CD4-positive, alpha-beta memory T cell (primary cell): Measurements from ENCODE around the gene FAM200C. TPM values are rescaled to one million over a fixed set of nuclear protein-coding genes. Genes with fewer than 3 reads are reported as not detected.

ENCODE experiments used
- CTCF ChIA-PET: fragments of 350-600 bp; sonication (Branson Sonifier 250); formaldehyde crosslinking; loops from one replicate; lab custom pipeline; 2021; ENCODE audit warnings: inconsistent platforms; ENCODE audit not compliant: partially characterized antibody; lab: Charles Lee
- POLR2A ChIA-PET: fragments of 350-600 bp; sonication (Branson Sonifier 250); formaldehyde crosslinking; loops from one replicate; lab custom pipeline; 2021; ENCODE audit not compliant: partially characterized antibody; lab: Charles Lee
- DNase-seq, 5 donors: peaks; one replicate each; pipeline versions ENCODE4 v3.0.0 to v3.0.0-alpha.2; 2020 to 2022; ENCODE audit warnings: mixed read lengths in 1 of 5
- H3K27ac ChIP-seq: one replicate; pipeline ENCODE4 v1.7.0; 2013; ENCODE audit warnings: low read depth, low read length
- H3K27me3 ChIP-seq: 2 replicates; pipeline ENCODE4 v1.7.0; 2013; ENCODE audit warnings: mild to moderate bottlenecking, low read length, moderate library complexity; ENCODE audit not compliant: insufficient read depth
- H3K36me3 ChIP-seq: 2 replicates; pipeline ENCODE4 v1.7.0; 2013; ENCODE audit warnings: mild to moderate bottlenecking, low read length, moderate library complexity; ENCODE audit not compliant: insufficient read depth
- H3K4me1 ChIP-seq: 2 replicates; pipeline ENCODE4 v1.7.0; 2013; ENCODE audit warnings: mild to moderate bottlenecking, low read length, moderate library complexity; ENCODE audit not compliant: insufficient read depth
- H3K4me3 ChIP-seq, 2 donors: one replicate each; pipeline ENCODE4 v1.7.0; 2013; ENCODE audit warnings: low read length in 2 of 2, mild to moderate bottlenecking in 1 of 2
- H3K9me3 ChIP-seq, 2 donors: one replicate each; pipeline ENCODE4 v1.7.0; 2013; ENCODE audit warnings: low read length in 2 of 2, control low read depth in 1 of 2; ENCODE audit not compliant: control insufficient read depth in 1 of 2
- H3K27ac Mint-ChIP-seq, 7 donors: one replicate each; pipeline ENCODE4 v1.8.0; 2020 to 2021; ENCODE audit warnings: mixed read lengths in 7 of 7, mild to moderate bottlenecking in 6 of 7, inconsistent platforms in 3 of 7, moderate library complexity in 3 of 7
- H3K27me3 Mint-ChIP-seq, 2 donors: one replicate each; pipeline ENCODE4 v1.8.0; 2020 to 2021; ENCODE audit warnings: mixed read lengths in 2 of 2
- H3K36me3 Mint-ChIP-seq, 2 donors: one replicate each; pipeline ENCODE4 v1.8.0; 2020 to 2021; ENCODE audit warnings: mixed read lengths in 2 of 2, inconsistent platforms in 1 of 2, mild to moderate bottlenecking in 1 of 2
- H3K4me1 Mint-ChIP-seq, 4 donors: one replicate each; pipeline ENCODE4 v1.8.0; 2020 to 2021; ENCODE audit warnings: mixed read lengths in 4 of 4, mild to moderate bottlenecking in 1 of 4
- H3K4me3 Mint-ChIP-seq, 8 donors: one replicate each; pipeline ENCODE4 v1.8.0; 2020 to 2021; ENCODE audit warnings: mixed read lengths in 8 of 8, mild to moderate bottlenecking in 7 of 8, moderate library complexity in 6 of 8, inconsistent platforms in 3 of 8
- H3K9me3 Mint-ChIP-seq, 8 donors: one replicate each; pipeline ENCODE4 v1.8.0; 2020 to 2021; ENCODE audit warnings: mixed read lengths in 8 of 8, mild to moderate bottlenecking in 5 of 8, inconsistent platforms in 3 of 8, moderate library complexity in 1 of 8
- intact Hi-C: fragments of 100-400 bp; cut with micrococcal nuclease; formaldehyde crosslinking; loops from one replicate; pipeline ENCODE4 v1.15.1; 2023
- polyA plus RNA-seq, 2 donors: library from polyadenylated mRNA; unstranded; fragments of 300-500 nt; fragmentation: Illumina TruSeq; gene quantifications; one replicate each; pipeline ENCODE4 v1.2.3, GENCODE V29; 2021
- total RNA-seq, 2 experiments: library from RNA; stranded (reverse); gene quantifications; one replicate each; pipeline ENCODE4 v1.2.3, GENCODE V29; 2021

The FAM200C gene
- total and polyA plus RNA-seq, 4 experiments from 2014 or later, result 0.08 to 1.1 (median 0.49) TPM

- intact Hi-C loops, result no loop called here
These were observed 29.2 kb downstream of the FAM200C start for GRCh38 chr5:160370713-160371034.

DNA sequence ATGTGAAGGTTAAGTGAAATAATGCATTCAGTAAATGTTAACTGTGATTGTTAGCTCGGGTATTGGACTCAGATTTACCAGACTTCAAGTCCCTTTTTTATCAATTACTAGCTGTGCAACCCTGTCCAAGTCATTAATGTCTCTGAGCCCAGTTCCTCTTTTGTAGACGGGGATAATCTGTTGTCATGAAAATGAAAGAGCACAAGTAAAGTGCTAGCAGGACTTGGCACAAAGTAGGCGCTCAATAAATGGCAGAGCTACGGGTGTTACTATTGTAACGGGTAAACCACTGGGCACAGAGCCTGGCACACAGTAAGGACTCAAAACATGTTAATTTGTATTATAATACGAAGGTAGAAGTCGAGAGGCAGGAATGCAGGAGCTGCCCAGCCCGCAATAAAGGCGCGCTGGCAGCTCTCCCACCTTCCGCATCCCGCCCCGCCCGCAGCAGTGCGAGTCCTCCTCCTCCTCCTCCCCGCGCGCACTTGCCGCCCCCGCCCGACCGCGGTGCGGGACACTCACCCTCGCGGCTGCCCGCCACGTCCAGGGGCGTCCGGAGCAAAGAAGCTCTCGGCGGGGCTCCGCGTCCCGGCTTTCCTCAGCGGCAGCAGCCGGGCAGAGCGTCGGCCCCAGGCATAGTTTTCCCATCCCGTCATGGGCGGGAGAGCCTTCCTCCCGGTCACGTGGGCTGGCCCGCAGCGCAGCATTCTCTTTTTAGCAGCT is 29.7 kb downstream of the FAM200C start, which contains the start of gene C1QTNF2:
Gene C1QTNF2 (minus strand): TSS at position 637 of the 723 bp plus-strand sequence. CDS start 15,615 bp downstream, outside the sequence.
- ChIA-PET POLR2A (no interaction called here), CTCF (no interaction called here)
- peaks cover 6% of the 10 kb centered on the region for H3K4me1 ChIP-seq
- no peaks in the 10 kb centered on the region for H3K36me3 ChIP-seq
- Mint-ChIP-seq H3K36me3 (no peaks in the 10 kb centered on the region), H3K4me3 (peak within 1 kb of the TSS; percentile 57 to 81 (median 67)), H3K27ac (no peak within 1 kb of the TSS), H3K9me3 (no peaks in the 10 kb centered on the region), H3K27me3 (peaks cover 57 to 62% of the 10 kb centered on the region in 2 donors), H3K4me1 (peaks cover 11 to 16% (median 15%) of the 10 kb centered on the region in 4 donors)
- H3K27me3 ChIP-seq, result peaks cover 17% of the 10 kb centered on the region
- intact Hi-C loops, result no loop called here
- no peak within 1 kb of the TSS for H3K27ac ChIP-seq
- DNase-seq, result no peak
- H3K9me3 ChIP-seq, result no peaks in the 10 kb centered on the region
- H3K4me3 ChIP-seq, result no peak within 1 kb of the TSS

More at GRCh38 chr5:160370713-160371034, 29.2 kb downstream of the FAM200C start:
- CTCF ChIA-PET, result no interaction called here
- no peak for DNase-seq
- H3K36me3 Mint-ChIP-seq, result no peaks in the 10 kb centered on the region
- H3K27ac ChIP-seq, result no peak overlapping the region
- no peaks in the 10 kb centered on the region for H3K9me3 Mint-ChIP-seq
- H3K27me3 ChIP-seq, result peaks cover 17% of the 10 kb centered on the region
- peak overlapping the region; percentile 7 to 81 (median 63) for H3K4me3 Mint-ChIP-seq
- H3K4me1 ChIP-seq, result peaks cover 6% of the 10 kb centered on the region
- H3K27ac Mint-ChIP-seq, result no peak overlapping the region
- no peaks in the 10 kb centered on the region for H3K36me3 ChIP-seq
- peaks cover 11 to 16% (median 15%) of the 10 kb centered on the region in 4 donors for H3K4me1 Mint-ChIP-seq
- no peaks in the 10 kb centered on the region for H3K9me3 ChIP-seq
- POLR2A ChIA-PET, result interaction anchor here (1.6 kb wide), 1 partner anchor 11 kb away, joined by 3 read pairs; no protein-coding TSS in a partner anchor
- peaks cover 58 to 64% of the 10 kb centered on the region in 2 donors for H3K27me3 Mint-ChIP-seq
- no peak overlapping the region for H3K4me3 ChIP-seq

GRCh38 chr5:160367885-160368284 is 32.0 kb downstream of the FAM200C start:
- Mint-ChIP-seq H3K9me3 (peaks cover 0 to 2% (median 0%) of the 10 kb centered on the region in 8 donors), H3K36me3 (no peaks in the 10 kb centered on the region), H3K4me1 (peaks cover 11 to 16% (median 15%) of the 10 kb centered on the region in 4 donors), H3K4me3 (no peak overlapping the region), H3K27ac (no peak overlapping the region), H3K27me3 (peaks cover 47 to 49% of the 10 kb centered on the region in 2 donors)
- no peak overlapping the region for H3K4me3 ChIP-seq
- H3K27me3 ChIP-seq, result peaks cover 17% of the 10 kb centered on the region
- intact Hi-C loops, result no loop called here
- H3K36me3 ChIP-seq, result no peaks in the 10 kb centered on the region
- ChIA-PET CTCF (no interaction called here), POLR2A (no interaction called here)
- no peak for DNase-seq
- no peaks in the 10 kb centered on the region for H3K9me3 ChIP-seq
- peaks cover 6% of the 10 kb centered on the region for H3K4me1 ChIP-seq
- H3K27ac ChIP-seq, result no peak overlapping the region

- Mint-ChIP-seq H3K27me3 (peaks cover 44 to 46% of the 10 kb centered on the region in 2 donors), H3K4me3 (no peak overlapping the region), H3K36me3 (no peaks in the 10 kb centered on the region), H3K9me3 (peaks cover 0 to 2% (median 0%) of the 10 kb centered on the region in 8 donors), H3K27ac (no peak overlapping the region), H3K4me1 (peaks cover 11 to 16% (median 15%) of the 10 kb centered on the region in 4 donors)
- Histone ChIP-seq H3K9me3 (no peaks in the 10 kb centered on the region), H3K4me3 (no peak overlapping the region), H3K27ac (no peak overlapping the region), H3K4me1 (peaks cover 6% of the 10 kb centered on the region), H3K27me3 (peaks cover 17% of the 10 kb centered on the region), H3K36me3 (no peaks in the 10 kb centered on the region)
- ChIA-PET POLR2A (no interaction called here), CTCF (interaction anchor here (0.9 kb wide), 1 partner anchor 22 kb away, joined by 4 read pairs; no protein-coding TSS in a partner anchor)
- intact Hi-C loops, result no loop called here
- DNase-seq, result no peak
These were observed 32.6 kb downstream of the FAM200C start for GRCh38 chr5:160367261-160367660.

DNA sequence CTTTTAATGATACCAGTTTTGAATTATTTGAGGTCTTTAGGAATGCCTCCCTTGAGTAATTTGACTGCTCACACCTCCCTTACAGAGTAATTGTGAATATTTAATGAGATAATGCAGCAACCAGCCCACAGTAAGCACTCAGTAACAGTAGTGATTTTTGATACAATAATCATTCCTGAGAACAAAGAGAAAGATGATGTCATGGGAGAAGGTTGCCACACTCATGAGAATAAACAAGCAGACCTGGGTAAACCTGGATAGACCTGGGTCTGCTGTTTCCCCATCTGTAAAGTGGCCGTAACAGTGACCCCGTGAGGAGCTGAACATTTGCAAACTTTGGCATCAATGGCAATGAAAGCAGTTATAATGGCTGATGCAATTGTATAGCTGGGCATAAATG is 33.6 kb downstream of the FAM200C start:
- Histone ChIP-seq H3K9me3 (no peaks in the 10 kb centered on the region), H3K4me3 (no peak overlapping the region), H3K36me3 (no peaks in the 10 kb centered on the region), H3K4me1 (peaks cover 6% of the 10 kb centered on the region), H3K27ac (no peak overlapping the region), H3K27me3 (peaks cover 17% of the 10 kb centered on the region)
- ChIA-PET CTCF (interaction anchor here (0.9 kb wide), 1 partner anchor 21 kb away, joined by 4 read pairs; no protein-coding TSS in a partner anchor), POLR2A (no interaction called here)
- no peak overlapping the region for H3K4me3 Mint-ChIP-seq
- H3K27me3 Mint-ChIP-seq, result peaks cover 42 to 48% of the 10 kb centered on the region in 2 donors
- intact Hi-C loops, result no loop called here
- no peak overlapping the region for H3K27ac Mint-ChIP-seq
- peaks cover 0 to 2% (median 0%) of the 10 kb centered on the region in 8 donors for H3K9me3 Mint-ChIP-seq
- no peak for DNase-seq
- H3K36me3 Mint-ChIP-seq, result no peaks in the 10 kb centered on the region
- H3K4me1 Mint-ChIP-seq, result peaks cover 11 to 16% (median 15%) of the 10 kb centered on the region in 4 donors

DNA sequence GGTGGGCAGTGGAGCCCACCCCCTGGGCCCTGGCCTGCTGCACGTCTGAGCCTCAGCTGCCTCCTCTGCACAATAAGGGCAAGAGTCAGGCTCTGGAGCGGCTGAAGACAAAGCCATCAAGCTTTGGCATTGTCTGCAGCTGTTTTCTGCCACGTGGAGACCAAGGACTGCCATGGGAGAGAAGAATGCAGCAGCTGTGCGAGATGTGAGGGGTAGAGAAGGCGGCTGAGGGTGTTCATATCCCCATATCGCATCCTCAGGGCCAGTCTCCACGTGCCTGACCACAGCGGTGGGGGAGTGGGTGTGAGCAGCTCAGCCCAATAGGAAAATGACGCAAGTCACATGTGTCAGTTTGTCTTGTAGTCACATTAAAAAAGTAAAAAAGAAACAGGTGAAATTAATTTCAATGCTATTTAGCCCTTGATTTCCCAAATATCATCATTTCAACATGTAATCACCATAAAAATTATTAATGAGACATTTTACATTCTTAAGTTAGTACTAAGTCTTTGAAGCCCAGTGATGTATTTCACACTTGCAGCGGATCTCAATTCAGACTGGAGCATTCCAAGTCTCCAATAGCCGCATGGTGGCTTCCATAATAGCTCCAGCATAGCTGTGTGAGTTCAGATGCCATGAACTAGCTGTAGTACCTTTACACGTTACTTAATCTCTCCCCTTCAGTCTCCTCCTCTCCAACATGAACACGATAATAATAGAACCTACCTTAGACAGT is 36.0 kb downstream of the FAM200C start:
- Mint-ChIP-seq H3K36me3 (no peaks in the 10 kb centered on the region), H3K27me3 (peaks cover 21 to 32% of the 10 kb centered on the region in 2 donors), H3K4me3 (no peak overlapping the region), H3K4me1 (peaks cover 0 to 4% (median 0%) of the 10 kb centered on the region in 4 donors), H3K27ac (no peak overlapping the region), H3K9me3 (peaks cover 0 to 2% (median 0%) of the 10 kb centered on the region in 8 donors)
- no peaks in the 10 kb centered on the region for H3K4me1 ChIP-seq
- DNase-seq, result no peak
- H3K9me3 ChIP-seq, result no peaks in the 10 kb centered on the region
- H3K27me3 ChIP-seq, result no peaks in the 10 kb centered on the region
- no peak overlapping the region for H3K27ac ChIP-seq
- H3K36me3 ChIP-seq, result no peaks in the 10 kb centered on the region
- CTCF ChIA-PET, result no interaction called here
- intact Hi-C loops, result no loop called here
- no peak overlapping the region for H3K4me3 ChIP-seq
- POLR2A ChIA-PET, result no interaction called here

GRCh38 chr5:160363211-160363610 is 36.6 kb downstream of the FAM200C start:
- Mint-ChIP-seq H3K4me3 (no peak overlapping the region), H3K4me1 (no peaks in the 10 kb centered on the region), H3K27me3 (peaks cover 17 to 28% of the 10 kb centered on the region in 2 donors), H3K9me3 (peaks cover 0 to 2% (median 0%) of the 10 kb centered on the region in 8 donors), H3K36me3 (no peaks in the 10 kb centered on the region), H3K27ac (no peak overlapping the region)
- ChIA-PET CTCF (no interaction called here), POLR2A (no interaction called here)
- no peaks in the 10 kb centered on the region for H3K27me3 ChIP-seq
- H3K4me1 ChIP-seq, result no peaks in the 10 kb centered on the region
- DNase-seq, result no peak
- H3K4me3 ChIP-seq, result no peak overlapping the region
- no peaks in the 10 kb centered on the region for H3K36me3 ChIP-seq
- intact Hi-C loops, result no loop called here
- no peak overlapping the region for H3K27ac ChIP-seq
- no peaks in the 10 kb centered on the region for H3K9me3 ChIP-seq
